NCI-H510A (cell line): ENCODE results near the gene GRK6.

Source experiments
- DNase-seq: peaks from one replicate; lab custom pipeline; 2025; lab: John Stamatoyannopoulos, UW

The GRK6 gene

DNA sequence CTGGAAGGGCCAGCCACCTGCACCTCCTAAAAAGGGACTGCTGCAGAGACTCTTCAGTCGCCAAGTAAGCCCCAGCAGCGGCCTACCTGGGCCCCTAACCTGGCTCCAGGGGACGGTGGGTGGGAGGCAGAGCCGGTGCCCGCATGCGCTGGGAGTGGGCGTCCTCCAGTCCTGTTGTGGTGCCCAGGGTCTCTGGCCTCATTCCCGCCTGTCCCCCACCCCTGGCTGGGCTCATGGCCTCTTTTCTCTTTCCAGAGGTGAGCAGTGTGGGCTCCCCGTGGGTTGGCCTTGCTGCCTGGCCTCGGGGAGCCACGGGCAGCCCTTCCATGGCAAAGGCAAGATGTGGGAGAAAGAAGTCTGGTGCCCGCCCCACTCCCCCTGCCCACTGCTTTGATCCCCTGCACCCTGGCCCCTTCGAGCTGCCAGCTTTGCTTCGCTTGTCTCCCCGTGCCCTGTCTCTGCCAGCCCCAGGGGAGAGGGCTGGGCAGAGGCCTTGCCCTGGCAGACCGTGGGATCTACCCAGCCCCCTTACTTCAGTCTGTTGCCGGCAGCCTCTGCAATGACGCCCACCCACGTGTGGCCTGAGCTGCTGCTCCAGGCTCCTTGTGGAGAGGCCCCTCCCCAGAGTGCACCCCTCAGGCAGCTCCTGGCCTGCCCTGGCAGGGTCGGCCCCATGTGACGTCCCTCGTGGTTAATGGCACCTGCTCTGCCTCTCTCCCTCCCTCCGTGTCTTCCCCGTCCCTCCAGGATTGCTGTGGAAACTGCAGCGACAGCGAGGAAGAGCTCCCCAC lies 14.7 kb downstream of the GRK6 start:
- DNase-seq: no peak

DNA sequence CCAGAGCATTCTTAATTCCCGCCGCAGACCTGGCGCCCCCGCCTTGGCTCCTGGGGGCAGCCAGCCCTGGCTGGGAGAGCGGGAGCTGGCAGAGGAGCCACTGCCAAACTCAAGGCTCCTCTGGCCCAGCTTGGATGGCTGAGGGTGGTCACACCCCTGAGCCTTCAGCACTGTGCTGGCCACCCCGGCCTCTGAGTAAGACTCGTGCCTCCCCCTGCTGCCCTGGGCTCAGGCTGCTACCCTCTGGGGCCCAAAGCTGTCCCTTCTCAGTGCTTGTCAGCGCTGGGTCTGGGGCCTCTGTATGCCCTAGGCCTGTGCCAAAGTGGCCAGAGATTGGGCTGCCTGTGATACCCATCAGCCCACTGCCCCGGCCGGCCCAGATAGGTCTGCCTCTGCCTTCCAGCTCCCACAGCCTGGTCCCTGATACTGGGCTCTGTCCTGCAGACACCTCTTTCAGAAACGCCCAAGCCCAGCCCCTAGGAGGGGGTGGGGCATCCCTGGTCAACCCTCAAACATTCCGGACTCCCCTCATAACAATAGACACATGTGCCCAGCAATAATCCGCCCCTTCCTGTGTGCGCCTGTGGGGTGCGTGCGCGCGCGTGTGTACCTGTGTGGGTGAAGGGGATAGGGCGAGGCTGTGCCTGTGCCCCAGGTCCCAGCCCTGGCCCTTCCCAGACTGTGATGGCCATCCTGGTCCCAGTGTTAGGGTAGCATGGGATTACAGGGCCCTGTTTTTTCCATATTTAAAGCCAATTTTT lies 15.8 kb downstream of the GRK6 start:
- no peak for DNase-seq

DNA sequence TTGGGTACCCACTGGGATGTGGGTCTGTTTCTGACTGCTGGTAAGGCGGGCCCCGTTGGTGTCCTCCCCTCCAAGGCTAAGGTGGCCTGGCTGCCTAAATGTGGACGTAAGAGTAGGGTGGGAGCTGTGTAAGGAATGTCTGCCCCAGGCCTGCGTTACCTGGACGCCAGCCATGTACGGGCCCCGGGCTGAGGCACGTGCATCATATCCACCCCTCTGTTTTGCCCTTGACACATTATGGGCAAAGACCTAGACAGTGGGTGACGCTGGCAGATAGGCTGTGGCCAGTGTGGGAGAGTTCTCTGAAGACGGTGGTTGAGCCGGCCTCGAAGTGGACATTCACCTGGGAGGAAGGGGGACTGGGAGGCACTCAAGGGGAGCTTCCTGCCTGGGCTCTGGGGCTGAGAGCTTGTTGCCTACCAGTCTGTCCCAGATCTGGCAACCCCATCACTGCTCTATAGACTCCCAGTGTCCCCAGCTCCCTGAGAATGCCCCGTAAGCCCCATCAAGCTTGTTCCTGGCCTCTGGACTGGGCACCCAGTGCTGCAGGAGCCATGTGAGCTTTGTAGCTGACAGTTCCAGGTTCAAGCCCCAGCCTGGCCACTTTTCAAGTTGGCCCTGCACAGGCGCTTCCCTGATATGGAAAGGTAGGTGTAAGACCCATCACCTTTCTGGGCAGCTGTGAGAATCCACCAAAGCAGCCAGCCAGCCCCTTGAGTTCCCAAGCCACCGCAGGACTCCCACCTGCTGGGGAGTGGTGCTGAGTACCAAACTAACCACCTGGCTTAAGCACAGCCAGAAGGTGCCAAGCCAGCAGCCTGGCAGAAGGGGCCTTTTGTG lies 16.9 kb downstream of the GRK6 start:
- DNase-seq: no peak

DNA sequence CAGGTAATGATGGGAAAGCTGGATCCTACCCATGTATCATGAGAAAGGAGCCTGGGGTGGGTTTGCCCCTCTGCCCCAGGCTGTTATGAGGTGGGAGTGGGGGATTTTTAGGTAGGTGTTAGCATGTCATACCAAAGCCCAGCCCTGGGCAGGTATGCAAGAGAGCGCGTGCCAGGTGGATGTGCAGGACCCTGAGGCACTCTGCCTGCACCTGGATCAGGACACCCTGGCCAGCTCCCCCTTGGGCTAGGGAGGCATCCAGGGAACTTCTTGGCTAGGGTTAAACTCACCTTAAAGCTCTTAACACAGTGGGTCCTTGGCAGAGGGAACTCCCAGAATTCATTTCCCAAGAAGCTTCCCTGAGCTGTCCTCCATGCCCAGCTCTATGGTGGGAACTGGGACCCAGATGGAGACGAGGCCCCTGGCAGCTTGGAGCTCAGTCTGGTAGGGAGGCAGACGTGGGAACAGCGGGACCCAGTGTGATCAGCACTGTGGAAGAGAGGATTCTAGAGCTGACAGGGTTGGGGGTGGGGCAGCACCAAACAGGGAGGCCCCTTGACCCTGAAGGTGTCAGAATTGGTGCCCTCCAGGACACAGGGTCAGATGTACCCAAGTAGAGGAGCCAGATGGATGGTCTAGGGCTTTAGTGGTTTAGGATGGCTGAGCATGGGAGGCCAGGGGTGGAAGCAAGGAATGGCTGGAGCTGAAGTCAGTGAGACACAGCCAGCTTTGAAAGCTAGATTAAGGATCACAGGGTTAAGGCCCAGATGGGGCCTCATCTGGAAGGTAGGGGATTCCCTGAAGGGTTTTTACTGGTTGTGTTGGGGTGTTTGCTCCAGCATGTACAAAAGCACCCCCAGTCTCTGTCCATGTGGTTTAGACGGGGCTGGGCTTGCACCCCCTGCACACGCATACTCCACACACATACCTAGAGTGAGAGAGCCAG lies 17.9 kb downstream of the GRK6 start:
- no peak for DNase-seq

DNA sequence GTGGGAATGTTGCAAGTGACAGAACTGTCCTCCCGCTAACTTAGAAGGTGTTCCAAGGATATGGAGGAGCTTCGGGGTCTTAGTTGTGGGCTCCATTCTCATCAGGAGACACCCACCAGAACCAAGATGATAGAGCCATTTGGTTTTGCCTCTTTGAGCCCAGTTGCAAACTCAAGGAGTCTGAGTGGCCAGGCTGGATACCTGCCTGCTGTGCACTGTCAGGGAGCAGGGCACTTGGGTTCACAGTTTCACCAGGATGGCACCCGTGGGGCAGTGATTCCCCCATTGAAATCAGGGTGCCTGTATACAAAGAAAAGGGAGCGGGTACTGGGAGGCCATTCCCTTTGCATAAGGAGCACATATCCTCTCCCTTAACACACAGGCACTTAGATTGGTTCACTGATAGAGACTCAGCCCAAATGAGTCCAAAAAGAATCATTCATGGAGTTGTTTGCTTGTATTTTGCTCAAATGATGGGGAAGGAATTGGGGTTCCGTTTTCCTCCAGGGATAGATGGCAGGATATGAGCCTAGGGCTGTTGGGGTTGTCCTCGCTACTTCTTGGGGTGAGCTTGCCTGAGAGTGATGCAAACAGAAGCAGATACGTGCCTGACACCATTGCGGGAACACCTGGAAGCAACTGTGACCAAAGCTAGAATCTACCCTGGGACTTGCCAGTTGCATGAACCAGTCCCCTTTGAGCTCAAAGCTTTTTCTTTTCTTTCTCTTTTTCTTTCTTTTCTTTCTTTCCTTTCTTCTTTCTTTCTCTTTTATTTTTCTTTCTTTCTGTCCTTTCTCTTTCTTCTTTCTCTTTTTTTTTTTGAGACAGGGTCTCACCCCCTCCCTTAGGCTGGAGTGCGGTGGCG lies 18.8 kb downstream of the GRK6 start:
- no peak for DNase-seq

DNA sequence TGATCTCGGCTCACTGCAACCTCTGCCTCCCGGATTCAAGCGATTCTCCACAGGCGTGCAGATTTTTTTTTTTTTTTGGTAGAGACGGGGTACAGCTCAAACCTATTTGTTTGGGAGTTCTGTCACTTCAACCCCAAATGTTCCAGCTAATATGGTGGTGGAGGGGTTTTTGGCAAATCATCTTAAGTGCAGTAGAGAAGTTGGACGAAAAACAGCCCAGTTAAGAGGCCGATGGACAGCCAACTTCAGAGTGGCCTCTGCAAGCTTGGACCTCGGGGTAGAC lies 19.4 kb downstream of the GRK6 start:
- no peak for DNase-seq

DNA sequence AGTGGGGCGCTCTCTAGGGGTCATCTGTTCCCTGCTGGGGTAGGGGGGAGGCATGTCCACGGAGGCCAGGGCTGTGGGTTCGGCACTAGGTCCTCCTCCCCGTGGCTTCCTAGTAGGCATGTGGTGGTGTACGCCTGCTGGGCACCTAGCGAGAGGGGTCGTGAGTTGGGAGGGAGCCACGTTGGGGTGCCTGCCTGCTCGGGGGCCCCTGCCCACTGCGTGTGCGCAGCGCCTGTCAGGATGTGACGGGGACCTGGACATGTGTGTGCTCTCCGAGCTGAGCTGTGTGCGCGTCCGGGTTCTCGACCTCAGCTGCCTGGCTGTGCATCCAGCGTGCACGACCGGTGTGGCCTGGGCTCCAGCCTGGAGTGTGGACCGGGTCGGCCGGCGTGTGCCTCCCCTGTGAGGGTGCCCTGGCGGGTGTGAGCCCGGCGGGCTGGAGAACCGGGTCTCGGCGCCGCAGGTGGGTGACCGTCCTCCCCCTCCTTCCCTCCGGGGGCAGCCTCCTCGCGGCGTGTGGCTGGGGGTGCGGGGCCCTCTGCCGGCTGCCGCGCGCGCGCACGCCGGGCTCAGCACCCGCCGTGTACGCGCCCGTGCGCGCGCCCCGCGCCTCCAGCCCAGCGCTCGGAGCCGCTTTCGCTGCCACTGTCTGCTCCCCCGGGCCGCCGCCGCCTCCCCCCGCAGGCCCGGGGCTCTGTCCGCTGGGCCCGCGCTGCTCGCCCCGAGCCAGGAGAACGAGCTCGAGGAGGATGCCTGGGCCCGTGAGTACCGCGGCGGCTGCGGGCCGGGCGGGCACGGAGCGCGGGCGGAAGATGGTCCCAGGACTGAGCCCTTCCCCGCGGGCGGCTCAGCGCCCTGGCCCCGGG lies 20.0 kb downstream of the GRK6 start, which contains the start of gene PRR7:
TSS of gene PRR7 (plus strand) at position 615 of the 866 bp plus-strand sequence. CDS start 8,254 bp downstream, outside the sequence.
- peak; percentile 52 for DNase-seq

DNA sequence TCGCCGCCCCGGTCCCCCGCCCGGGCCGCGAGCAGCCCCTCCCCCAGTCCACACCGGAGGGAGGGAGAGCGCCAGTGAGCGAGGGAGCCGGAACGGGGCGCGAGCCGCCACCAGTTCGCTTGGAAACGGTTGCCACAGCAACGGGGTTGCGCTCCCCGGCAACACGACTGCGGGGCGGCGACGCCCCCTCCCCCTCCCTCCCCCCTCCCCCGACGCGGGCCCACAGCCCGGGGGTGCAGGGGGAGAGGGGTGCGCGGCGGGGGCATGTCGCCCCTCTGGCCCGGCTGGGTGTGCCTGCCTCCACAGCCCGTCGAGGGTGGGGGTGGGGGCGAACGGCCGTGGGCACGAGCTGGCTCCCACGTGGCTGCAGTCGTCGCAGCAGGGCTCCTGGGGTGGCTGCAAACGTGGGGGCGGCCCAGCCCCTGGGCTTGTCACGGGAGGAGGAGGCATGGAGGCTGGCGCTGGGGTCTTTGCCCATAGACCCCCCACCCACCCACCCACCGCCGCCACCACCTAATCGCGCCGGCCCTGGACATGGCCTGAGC lies 20.7 kb downstream of the GRK6 start:
- DNase-seq: peak; percentile 34

DNA sequence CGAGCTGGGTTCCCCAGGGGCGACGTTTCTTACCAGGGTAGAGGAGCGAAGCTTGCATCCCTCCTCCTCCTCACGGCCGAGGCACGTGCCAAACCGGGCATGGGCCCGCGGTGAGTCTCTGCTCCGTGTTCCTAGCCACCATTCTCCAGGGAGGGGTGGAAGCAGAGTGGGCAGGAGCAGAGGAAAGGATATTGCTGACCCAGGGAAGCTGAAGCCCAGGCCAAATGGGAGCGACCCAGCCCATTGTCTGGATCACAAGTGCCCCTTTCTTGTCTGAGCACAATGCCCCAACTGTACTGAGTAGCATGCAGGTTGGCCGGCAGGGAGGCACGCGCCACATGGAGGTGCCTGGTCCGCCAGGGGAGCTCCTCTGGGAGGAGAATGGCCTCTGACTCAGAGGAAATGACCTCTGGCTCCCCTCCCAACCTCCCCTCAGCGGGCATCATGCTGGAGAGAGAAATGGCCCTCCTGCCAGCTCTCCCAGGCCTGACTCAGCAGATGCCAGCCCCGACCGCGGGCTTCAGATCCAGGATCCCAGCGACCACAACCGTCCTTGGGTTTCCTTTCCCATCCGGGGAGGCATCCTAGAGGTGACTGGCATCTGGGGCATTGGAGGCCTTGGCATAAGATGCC lies 21.3 kb downstream of the GRK6 start:
- DNase-seq: no peak

DNA sequence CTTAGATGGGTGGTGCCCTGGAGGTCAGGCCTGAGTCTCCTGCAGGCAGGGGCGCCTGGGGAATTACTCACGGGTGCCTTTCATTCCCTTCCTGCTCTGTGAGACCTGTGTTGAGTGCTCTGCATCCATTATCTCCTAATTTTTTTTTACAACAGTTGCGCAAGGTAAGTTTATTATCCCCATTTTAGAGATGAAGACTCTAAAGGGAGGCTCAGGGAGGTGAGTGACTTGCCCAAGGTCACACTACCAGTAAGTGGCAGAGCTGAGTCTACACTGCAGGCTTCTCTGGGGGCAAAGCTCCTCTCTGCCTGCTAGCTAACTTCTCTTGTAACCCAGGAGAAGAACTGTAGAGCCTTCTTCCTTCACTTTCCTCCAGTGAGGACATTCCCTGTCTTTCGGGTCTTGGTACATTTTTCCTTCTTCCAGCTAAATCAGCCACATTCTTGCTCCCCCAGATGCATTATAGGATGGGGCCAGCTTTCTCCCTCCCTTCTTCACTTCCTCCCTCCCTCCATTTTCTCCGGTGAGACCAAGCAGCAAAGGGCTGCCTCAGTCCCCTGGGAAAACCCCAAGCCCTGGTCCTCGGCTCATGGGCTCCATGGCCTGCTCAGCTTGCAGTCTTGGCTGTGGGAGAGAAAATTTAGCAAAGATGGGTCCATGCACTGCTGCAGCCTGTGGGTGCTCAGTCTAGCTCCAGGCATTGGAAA lies 21.9 kb downstream of the GRK6 start:
- no peak for DNase-seq

DNA sequence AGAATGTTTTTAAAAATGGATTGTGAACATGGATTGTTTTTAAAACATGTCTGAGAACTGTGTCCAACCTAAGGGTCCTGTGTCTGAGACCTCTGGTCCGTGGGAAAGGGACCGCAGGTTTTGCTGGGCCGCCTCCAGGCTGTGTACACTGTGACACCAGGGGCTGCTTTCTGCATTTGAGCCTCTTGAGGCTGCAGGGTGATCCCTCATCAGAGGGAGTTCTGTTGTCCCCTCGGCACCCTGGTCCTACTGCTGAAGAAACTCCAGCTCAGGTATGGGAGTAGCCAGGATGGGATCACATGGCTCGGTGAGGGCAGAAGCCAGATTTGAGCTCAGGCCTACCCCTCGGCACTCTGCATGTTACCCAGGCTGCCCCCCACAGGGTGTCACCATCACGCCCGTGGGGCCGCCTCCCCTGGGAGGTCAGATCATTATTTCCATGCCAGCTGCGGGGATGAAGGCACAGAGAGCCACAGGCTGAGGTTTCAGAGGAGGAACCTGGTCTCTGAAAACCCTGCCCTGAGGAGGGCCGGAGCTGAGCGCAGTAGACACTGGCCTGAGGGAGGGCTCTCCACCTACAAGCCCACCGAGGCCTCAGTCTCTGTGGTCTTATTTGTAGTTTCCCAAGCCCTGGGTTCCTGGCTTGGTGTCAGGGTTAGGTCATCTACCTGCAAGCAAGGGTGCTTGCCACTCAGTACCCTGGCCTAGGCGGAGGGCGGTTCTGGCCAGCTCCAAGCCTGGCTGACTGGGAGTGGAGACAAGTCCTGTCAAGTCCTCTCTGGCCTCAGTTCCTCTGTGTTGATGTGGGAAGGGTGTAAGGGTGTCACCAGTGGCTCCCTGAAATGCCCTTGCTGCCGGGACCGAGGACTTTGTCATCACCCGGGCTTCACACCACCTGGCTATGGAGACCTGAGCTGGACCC lies 22.9 kb downstream of the GRK6 start:
- DNase-seq: no peak

DNA sequence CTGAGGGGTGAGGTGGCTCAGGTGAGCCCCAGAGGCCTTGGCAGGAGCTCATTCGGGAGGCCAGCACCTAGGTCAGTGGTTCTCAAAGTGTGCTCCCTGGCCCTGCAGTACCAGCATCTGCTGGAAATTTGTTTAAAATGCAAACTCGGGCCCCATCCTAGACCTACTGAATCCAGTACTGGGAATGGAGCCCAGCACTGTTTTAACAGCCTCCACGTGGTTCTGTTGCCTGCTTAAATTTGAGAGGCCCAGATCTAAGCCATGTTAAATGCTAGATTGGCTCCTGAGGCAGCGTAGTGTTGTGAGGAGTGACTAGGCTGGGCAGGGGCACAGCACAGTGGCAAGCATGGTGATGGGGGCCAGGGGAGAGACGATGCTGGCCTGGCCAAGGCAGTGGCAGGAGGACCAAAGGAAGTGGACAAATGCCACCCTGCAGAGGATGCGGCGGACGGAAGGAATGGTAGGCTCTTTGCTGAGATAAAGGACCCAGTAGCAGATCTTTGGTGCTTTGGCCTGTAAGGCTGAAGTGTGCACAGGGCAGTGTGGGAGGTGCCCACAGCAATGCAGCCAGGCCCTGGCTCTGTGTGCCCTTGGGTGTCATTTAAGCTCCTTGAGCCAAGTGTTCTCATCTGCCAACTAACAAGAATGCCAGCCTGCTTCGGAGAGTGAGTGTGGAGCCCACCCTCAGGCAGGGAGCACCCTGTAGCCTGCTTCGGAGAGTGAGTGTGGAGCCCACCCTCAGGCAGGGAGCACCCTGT lies 24.4 kb downstream of the GRK6 start:
- no peak for DNase-seq

DNA sequence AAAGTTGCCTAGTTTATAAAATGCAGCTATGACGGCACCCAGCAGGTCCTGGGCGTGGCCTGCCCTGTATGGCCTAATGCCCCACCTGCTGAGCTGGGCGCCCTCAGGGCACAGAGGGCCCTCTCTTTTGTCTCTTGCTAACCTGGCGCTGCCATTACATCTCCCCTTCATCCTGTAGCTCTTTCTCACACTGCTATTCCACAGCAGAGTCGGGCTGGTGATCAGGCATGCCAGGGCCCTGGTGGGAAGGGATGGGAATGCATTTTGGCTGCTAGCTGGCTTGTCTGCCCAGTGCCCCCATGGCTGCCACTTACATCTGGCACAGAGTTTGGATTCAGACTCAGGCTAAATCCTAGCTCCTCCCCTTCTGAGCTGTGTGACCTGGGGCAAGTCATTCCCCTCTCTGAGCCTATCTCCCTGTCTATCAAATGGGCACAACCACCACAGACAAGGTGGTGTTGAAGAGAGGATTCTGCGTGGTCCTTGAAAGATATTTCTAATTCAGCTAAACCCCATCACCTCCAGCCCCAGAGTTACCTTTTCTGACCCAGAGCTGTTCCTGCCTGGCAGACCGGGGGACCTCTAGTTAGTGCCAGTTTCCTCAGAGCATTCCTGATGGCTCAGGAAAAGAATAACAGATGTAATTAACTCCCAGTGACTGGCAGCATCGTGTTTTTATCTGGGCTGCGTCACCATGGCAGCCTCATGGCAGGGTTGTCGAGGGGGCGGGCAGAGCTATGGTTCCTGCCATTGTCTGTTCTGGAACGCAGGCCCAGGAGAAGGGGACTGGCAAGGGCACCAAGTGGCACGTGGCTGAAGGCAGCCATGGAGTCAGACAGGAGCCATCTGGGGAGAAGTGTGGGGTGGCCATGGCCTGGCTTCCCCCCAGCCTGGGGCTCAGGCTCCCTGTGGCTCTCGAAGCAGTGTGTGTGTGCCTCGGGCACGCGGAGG lies 26.5 kb downstream of the GRK6 start:
- no peak for DNase-seq

DNA sequence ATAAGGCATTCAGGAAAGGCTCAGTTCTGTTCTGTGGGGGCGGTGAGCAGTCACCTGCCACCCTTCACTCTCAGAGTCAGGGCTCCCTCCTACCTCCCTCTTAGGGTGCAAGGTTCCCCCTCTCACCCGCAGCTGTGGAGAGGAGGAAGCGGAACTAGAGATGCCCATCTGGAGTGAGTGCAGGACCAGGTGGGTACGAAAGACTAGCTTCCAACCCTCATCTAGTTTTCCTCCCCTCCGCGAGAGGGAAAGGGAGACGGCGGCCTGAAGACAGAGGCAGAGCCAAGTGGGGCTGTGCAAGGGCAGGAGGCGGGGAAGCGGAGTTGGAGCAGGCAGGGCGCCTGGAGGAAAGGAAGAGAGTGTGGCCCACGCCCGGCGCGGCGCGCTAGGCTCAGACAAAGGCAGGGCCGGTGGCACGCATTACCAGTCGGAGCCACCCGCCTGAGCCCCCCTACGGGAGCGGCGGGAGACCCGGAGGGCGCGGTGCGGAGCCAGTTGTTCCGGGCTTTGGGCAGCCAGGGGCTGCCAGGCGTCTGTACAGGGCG lies 27.4 kb downstream of the GRK6 start:
- no peak for DNase-seq
